ENCODE results near the gene RELT.

DNA sequence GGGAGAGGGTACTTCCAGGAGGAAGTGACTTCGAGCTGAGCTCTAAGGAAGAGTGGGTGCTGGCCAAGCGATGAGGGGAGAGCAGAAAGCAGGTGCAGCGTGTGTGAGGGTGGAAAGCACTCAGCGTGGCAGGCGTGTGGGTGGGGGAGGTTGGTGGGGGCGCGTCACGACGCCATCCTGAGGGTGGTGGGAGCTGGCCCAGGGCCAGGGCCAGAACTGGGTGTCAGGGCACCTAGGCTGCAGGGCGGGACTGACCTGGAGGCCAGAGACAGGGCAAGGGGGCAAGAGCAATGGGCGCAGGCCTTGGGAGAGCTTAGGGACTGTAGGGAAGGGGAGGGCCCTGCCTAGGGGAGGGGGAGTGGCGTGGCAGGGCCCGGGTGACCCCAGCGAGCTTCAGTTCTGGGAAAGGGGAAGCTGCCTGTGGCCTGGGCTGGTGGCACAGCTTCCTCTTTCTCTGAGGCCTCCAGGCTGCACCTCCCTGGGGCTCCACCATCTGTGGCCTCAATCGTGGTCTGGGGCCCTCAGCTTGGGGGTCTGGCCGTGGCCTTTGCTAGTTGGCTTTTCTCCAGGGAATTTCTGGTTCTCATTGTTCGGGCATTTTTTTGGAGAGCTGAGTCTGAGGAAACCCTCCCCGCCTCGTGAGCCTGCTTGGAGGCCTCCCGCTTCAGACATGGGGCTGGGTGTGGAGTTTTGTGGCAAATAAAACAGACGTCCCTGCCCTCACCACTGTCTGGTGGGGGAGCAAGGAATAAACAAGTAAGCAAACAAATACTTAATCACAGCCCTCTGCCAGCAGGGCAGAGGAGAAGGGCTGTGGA is 8.9 kb downstream of the RELT start:
- TF ChIP-seq, protein P1, sequence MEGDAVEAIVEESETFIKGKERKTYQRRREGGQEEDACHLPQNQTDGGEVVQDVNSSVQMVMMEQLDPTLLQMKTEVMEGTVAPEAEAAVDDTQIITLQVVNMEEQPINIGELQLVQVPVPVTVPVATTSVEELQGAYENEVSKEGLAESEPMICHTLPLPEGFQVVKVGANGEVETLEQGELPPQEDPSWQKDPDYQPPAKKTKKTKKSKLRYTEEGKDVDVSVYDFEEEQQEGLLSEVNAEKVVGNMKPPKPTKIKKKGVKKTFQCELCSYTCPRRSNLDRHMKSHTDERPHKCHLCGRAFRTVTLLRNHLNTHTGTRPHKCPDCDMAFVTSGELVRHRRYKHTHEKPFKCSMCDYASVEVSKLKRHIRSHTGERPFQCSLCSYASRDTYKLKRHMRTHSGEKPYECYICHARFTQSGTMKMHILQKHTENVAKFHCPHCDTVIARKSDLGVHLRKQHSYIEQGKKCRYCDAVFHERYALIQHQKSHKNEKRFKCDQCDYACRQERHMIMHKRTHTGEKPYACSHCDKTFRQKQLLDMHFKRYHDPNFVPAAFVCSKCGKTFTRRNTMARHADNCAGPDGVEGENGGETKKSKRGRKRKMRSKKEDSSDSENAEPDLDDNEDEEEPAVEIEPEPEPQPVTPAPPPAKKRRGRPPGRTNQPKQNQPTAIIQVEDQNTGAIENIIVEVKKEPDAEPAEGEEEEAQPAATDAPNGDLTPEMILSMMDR (IDR thresholded peaks at IDR 0.05): no peak
- TF ChIP-seq POLR2A (IDR thresholded peaks at IDR 0.05): no peak

Measured in testis (tissue), 2 donors.